GM19099 (cell line): Measurements from ENCODE around the gene NPIPB2.
A peak's percentile ranks its signal among the peaks of the same experiment; 100 is the strongest.

Source experiments
- POLR2A ChIP-seq: IDR thresholded peaks from 3 replicates; pipeline ENCODE4 v1.6.1; 2011; ENCODE audit warnings: low read depth; ENCODE audit not compliant: insufficient read length; ENCODE audit errors: extremely low read depth

NPIPB2 gene

DNA sequence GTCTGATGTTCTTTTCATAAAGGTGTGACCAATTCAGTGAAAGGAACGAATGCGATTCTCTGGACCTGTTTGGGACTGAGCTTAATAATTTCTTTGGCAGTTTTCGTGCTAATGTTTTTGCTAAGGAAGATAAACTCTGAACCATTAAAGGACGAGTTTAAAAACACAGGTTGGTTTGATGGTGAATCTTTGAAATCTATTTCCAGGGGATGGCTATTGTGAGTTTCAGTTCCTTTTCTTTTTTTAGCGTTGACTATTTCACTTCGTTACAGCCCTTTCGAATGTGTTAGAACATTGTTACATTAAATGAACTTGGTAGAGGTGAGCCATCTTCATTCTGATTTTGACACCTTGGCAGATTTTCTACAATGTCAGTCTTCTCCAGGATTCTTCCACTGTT is 24.3 kb upstream of the NPIPB2 start:
- TF ChIP-seq POLR2A = peak; percentile 53

DNA sequence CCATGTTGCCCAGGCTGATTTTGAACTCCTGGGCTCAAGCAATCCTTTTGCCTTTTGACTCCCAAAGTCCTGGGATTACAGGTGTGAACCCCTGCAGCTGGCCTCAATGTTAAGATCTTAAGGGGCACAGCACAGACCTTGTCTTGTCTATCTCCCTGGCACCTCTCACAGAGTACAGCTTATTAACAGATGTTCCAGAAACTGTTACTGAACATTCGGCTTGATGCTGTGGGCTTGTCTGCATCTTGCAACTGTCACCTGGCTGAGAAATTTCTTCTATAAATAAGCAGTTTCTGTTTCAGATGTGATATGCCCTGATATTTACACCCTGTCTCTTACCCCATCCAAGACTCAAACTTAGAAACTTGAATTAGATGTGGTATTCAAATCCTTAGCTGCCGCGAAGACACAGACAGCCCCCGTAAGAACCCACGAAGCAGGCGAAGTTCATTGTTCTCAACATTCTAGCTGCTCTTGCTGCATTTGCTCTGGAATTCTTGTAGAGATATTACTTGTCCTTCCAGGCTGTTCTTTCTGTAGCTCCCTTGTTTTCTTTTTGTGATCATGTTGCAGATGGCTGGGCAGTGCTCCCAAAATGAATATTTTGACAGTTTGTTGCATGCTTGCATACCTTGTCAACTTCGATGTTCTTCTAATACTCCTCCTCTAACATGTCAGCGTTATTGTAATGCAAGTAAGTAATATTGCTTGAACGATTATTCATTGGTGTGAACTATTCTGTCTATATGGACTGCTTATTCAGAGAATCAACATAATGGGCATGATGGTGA is 23.1 kb upstream of the NPIPB2 start, which contains the start of gene TNFRSF17:
Gene TNFRSF17, plus strand, starts transcription at position 450 of the 791 bp plus-strand sequence. Its CDS starts 115 bp downstream, at position 565.
- peak; percentile 73 for TF ChIP-seq POLR2A

DNA sequence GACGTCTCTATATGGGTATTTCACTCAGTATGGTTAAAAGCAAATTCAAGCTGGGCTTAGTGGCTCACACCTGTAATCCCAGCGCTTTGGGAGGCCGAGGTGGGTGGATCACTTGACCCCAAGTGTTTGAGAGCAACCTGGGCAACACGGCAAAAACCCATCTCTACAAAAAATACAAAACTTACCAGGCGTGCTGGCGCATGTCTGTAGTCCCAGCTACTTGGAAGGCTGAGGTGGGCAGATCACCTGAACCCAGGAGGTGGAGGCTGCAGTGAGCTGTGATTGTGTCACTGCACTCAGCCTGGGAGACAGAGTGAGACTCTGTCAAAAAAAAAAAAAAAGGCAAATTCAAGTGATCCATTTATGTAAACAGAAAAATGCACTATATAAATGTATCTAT is 21.9 kb upstream of the NPIPB2 start:
- no peak for TF ChIP-seq POLR2A

DNA sequence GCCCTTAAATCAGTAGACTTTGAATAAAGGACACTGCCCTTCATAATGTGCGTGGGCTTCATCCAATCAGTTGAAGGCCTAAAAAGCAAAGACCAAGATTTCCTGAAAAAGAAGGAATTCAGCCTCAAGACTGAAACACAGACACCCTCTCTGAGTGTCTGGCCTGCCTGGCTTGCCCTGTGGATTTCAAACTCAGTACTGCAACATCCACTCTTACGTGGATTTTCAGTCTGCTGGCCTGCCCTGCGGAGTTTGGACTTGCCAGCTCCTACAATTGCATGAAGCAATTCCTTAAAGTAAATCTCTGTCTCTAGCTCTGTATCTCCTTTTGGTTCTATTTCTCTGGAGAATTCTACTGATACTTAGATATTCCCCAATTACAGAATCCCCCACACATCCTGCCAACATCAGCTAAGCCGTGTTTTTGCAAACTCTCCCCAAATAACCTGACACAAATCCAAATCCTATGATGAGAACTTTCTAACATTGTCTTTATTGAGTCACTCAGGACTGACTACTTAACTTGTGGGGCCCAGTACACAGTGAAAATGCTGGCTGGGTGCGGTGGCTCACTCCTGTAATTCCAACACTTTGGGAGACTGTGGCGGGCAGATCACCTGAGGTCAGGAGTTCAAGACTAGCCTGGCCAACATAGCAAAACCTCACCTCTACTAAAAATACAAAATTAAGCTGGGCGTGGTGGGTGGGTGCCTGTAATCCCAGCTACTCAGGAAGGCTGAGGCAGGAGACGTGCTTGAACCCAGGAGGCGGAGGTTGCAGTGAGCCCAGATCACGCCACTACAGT is 15.9 kb upstream of the NPIPB2 start:
- TF ChIP-seq POLR2A = no peak

DNA sequence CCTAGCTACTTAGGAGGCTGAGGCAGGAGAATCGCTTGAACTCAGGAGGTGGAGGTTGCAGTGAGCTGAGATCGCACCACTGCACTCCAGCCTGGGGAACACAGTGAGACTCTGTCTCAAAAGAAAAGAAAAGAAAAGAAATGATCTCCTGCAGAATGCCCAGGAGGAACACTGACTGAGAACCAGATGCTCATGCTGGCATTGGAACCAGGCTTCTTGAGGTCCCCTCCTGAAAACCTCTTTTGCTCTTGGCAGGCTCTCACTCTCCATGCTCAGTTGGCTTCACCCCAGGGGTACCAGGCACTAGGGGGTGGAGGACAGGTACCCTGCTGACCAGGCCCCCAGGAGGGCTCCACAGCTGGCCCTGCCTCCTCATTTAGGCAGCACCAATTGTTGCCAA is 14.7 kb upstream of the NPIPB2 start:
- TF ChIP-seq POLR2A = no peak

DNA sequence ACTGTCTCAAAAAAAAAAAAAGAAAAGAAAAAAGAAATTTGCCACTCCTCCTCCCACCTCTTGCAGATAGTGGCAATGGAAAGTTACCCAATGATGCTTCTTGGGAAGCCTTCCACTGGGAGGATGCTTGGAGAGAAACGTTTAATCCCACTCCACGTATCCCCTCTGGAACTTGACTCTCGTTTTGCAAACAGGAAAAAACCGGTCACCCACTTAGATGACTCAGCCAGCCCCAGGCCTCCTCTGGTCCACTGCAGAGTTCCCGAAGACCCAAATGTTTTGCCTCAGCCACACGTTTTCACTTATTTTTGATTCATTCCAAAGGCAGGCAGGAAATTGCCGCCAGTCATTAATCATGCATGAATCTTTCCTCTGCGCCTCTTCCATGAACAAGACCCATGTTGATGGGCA is 13.9 kb upstream of the NPIPB2 start:
- TF ChIP-seq POLR2A = no peak

DNA sequence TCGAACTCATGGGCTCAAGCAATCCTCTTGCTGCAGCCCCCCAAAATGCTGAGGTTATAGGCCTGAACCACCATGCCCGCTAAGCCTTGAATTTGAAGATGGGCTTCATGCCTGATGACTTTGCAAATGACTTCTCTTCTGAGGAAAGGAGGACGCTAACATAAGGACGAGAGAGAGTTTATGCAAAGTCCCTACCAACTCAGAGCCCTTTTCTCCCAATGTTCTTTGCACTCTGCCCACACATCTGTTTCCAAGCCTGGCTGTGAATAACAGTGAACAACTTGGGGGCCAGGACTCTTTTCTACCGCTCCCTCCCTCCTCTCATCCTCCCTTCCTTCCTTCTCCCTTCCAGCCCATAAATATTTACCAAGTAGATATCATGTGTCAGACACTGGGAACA is 8.5 kb upstream of the NPIPB2 start:
- TF ChIP-seq POLR2A = no peak

DNA sequence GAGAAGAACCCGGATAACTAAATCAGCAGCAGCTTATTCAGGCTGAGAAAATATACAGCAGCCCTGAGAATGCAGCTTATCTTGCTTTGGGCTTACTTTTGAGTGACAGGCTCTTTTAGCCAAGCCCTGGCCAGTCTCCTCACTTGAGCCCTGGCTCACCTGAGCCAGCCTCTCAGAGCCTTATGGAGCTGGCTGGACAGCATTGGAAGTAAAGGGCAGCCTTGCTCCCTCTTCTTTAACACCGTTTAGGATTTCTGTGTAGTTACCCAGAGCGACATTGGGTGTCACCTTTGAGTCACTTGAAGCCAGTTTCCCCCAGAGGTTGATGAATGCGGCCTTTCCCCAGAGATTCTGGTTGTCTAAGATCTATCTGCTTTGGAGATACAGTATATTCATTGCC is 7.7 kb upstream of the NPIPB2 start:
- no peak for TF ChIP-seq POLR2A

DNA sequence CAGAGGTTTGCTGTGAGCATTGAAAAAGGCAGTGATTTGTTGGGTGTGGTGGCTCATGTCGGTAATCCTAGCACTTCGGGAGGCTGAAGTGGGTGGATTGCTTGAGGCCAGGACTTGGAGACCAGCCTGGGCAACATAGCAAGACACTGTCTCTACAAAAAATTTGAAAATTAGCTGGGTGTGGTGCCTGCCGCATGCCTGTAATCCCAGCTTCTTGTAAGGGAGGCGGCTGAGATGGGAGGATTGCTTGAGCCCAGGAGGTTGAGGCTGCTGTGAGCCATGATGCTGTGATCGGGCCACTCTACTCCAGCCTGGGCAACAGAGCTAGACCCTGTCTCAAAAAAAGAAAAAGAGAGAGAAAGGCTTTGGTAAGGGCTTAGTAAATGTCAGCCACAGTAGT is 7.0 kb upstream of the NPIPB2 start:
- TF ChIP-seq POLR2A = no peak

DNA sequence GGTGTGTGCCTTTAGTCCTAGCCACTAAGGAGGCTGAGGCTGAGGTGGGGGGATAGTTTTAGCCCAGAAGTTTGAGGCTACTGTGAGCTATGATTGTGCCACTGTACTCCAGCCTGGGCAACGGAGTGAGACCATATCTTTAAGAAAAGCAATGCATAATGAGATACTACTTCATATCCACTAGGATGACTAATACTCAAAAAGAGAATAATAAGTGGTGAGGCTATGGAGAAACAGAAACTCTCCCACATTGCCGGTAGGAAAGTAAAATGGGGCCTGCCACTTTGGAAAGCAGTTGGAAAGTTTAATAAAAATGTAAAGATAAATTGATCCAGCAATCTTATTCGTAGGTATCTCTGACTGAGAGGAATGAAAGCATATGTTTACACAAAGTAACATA is 4.6 kb upstream of the NPIPB2 start:
- TF ChIP-seq POLR2A = no peak

DNA sequence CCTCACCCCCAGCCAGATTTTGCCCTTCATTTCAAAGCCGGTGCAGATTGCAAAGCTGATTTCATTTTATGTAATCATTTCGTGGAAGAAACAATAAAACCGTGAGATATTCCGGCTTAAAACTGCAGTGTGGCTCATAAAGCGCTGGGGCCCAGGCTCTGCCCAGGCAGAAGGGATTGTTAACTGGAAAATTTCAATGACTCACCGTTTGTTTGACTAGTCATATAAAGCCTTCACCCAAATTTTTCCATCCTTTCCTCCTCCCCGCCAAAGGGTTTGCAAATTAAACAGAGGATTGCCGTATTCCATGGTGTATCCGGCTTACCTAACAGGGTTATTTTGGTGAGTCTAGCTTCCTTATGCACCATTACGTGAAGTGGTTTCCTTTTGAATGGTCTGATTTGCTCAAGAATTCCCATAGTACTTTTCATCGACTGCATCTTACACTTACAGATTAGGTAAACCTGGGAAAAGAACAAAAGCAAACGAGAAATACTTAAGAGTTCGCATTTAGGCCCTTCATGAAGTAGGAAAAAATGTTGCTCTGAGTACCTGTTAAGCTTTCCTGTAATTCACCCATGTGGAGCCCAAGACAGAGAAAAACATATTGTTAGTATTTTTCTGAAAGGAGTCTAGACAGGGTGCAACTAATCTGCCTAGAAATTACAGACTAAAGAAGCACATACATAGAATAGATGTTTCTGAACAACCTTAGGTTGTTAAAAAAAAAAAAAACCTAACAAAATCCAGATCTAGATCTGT is 25.1 kb downstream of the NPIPB2 start:
- no peak for TF ChIP-seq POLR2A

DNA sequence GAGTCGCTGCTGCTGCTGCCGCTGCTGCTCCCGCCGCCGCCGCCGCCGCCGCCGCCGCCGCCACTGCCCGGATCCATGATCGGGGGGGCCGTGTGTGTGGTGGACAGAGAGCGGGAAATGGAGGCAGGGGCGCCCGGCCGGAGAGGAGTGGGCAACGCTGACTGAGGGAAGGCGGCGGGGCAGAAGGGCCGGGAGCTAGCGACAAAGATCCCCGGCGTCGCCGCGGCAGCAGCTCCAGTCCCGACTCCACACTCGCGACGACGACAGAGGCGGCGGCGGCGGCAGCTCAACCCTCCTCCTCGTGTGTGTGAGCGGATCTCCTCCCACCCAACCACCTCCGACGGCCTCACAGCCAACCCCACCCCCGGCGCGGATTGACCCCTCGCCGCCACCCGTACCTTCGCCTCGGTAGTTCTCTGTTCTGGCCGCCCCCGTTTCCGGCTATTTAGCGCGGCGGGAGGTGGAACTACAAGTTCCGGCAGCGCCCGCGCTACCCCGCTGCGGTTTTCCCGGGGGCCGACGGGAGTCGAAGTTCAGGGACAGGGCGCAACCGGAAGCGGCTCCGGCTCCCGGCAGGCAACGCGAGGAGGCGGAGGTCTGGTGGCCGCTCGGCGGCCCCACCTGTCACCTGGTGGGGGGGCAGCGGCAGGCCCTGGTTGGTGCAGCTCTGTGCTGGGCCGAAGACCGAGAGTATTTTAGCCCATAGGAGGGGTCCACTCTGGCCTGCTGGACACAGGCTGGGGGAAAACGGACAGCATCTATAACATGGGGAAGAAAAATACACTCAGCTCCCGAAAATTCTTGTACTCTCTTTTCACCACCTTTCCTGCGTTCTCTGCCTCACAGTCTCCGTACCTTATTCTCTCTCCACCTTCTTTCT is 26.0 kb downstream of the NPIPB2 start, which contains the start of gene GSPT1:
Gene GSPT1, minus strand, starts transcription at position 313 of the 880 bp plus-strand sequence. Its CDS starts 236 bp downstream, at position 77.
- TF ChIP-seq POLR2A = peak; percentile 76

DNA sequence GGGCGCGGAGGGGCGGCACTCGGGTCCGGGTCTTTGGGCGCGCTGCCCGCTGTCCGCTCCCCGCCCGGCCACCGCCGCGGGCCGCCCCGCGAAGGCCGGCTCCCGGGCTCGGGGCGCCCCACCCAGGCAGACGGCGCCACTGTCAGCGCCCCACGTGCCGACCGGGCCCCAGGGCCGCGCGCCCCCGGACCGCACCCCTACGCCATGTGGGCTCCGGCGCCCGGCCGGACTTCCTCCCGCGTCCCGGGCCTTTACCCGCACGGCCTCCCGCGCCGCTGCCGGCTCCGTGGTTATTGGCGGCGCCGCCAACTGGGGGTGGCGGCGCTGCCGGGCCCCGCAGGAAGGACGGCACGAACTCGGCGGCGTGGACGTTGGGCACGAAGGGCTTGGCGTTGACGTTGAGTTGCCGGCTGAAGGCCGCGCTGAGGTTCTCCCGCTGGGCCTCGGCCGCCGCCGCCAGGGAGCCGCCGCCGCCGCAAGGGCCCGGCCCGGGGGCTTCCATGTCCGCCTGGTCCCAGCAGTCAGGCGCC is 26.7 kb downstream of the NPIPB2 start:
- TF ChIP-seq POLR2A = no peak

DNA sequence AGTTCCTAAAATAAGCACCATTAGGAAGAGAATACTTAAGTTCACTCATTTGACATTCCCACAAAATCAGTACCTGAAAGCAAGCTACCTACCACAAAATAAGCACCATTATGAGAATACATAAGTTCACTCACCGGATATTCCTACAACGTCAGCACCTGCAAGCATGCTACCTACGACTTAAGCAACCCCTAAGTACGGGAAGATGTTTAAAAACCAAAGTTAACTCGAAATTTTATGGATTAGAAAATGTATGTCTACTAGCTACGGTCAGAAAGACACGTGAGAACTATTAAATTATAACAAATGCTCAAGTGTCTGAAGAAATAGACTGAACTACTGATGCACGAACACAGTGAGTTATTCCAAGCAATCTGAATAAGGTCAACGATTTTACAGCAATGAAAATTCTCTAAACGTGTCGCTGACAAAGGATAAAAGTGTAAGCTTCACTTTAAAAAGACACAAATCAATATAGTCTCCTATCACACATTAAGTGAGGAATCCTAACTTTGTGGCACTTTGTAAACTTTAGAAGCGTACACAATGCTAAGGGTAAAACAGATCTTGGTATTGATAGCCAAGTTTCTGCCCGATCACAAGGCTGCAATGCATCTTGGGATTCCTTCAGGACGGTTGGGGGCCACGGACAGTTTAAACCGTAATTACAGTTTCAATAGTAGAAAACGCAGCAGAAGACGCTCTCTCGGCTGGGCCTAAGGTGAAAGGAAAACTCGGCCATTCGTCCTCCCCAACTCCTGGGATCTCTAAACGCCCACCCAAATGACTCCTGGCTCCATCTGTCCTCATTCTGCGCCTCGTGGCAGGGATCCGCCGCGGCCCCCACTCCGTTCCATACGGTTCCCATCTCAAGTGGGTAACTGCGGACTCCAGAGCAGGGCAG is 27.4 kb downstream of the NPIPB2 start:
- TF ChIP-seq POLR2A = no peak
